ENCODE measurements around the gene AP1B1. TPM values are rescaled to one million over a fixed set of nuclear protein-coding genes. Genes with fewer than 3 reads are reported as not detected.
A peak's percentile ranks its signal among the peaks of the same experiment; 100 is the strongest.

The AP1B1 gene
- total and polyA plus RNA-seq, 4 donors = 17.6 to 63.4 (median 44.0) TPM

- TF ChIP-seq REST (IDR thresholded peaks at IDR 0.05) = peak; percentile 25
- TF ChIP-seq SP1 (IDR thresholded peaks at IDR 0.05) = peak; percentile 81
- TF ChIP-seq TAF1 (conservative IDR thresholded peaks at IDR 0.05) = no peak
- peak in 1 of 2 donors; percentile 69 for TF ChIP-seq JUND (IDR thresholded peaks at IDR 0.05)
- TF ChIP-seq RAD21 (IDR thresholded peaks at IDR 0.05) = peak in 1 of 2 donors; percentile 59
- TF ChIP-seq HNF4G (IDR thresholded peaks at IDR 0.05) = peak; percentile 84
- peak; percentile 94 to 95 for TF ChIP-seq HNF4A (conservative IDR thresholded peaks at IDR 0.05)
- peak; percentile 90 for TF ChIP-seq YY1 (IDR thresholded peaks at IDR 0.05)
These were observed 37.3 kb downstream of the AP1B1 start (continued) for GRCh38 chr22:29351042-29351441.

GRCh38 chr22:29348956-29349355 is 39.4 kb downstream of the AP1B1 start:
- Histone ChIP-seq H3K27me3 (ENCODE audit: control insufficient read depth in 4 of 4, insufficient read depth in 4 of 4, low read length in 3 of 4) (no peaks in the 10 kb centered on the region), H3K9ac (ENCODE audit: low read depth in 1 of 2, low read length in 2 of 2) (no peak overlapping the region), H3K4me3 (ENCODE audit: low read depth in 1 of 3, low read length in 3 of 3) (no peak overlapping the region), H3K9me3 (ENCODE audit: control insufficient read depth in 4 of 4, low read length in 3 of 4) (no peaks in the 10 kb centered on the region), H3K4me1 (ENCODE audit: control insufficient read depth in 4 of 4, insufficient read depth in 4 of 4, low read length in 3 of 4) (peaks cover 6 to 39% (median 23%) of the 10 kb centered on the region in 4 donors), H3K36me3 (ENCODE audit: control insufficient read depth in 4 of 4, insufficient read depth in 3 of 4, low read depth in 1 of 4, low read length in 3 of 4) (peaks cover 12 to 46% (median 33%) of the 10 kb centered on the region in 4 donors), H3K27ac (ENCODE audit: low read depth in 1 of 2, low read length in 2 of 2) (no peak overlapping the region)
- no peak for DNase-seq (ENCODE audit: low spot score)
- TF ChIP-seq YY1 (IDR thresholded peaks at IDR 0.05) = no peak
- TF ChIP-seq TAF1 (conservative IDR thresholded peaks at IDR 0.05) = no peak
- TF ChIP-seq JUND (IDR thresholded peaks at IDR 0.05) = no peak
- no peak for TF ChIP-seq HNF4G (IDR thresholded peaks at IDR 0.05)
- no peak for TF ChIP-seq MAX (IDR thresholded peaks at IDR 0.05)
- no peak for TF ChIP-seq ZBTB33 (IDR thresholded peaks at IDR 0.05)
- TF ChIP-seq RAD21 (IDR thresholded peaks at IDR 0.05) = no peak
- TF ChIP-seq RXRA (IDR thresholded peaks at IDR 0.05) = no peak
- no peak for TF ChIP-seq GABPA (IDR thresholded peaks at IDR 0.05 in 1 of 2, conservative IDR thresholded peaks at IDR 0.05 in 1 of 2)
- TF ChIP-seq NR2F2 (IDR thresholded peaks at IDR 0.05) = no peak
- no peak for TF ChIP-seq FOXA1 (IDR thresholded peaks at IDR 0.05)
- TF ChIP-seq HNF4A (conservative IDR thresholded peaks at IDR 0.05) = no peak
- no peak for TF ChIP-seq ATF3 (IDR thresholded peaks at IDR 0.05)
- WGBS = 95% methylated on average over 18 of the region's 18 CpGs

DNA sequence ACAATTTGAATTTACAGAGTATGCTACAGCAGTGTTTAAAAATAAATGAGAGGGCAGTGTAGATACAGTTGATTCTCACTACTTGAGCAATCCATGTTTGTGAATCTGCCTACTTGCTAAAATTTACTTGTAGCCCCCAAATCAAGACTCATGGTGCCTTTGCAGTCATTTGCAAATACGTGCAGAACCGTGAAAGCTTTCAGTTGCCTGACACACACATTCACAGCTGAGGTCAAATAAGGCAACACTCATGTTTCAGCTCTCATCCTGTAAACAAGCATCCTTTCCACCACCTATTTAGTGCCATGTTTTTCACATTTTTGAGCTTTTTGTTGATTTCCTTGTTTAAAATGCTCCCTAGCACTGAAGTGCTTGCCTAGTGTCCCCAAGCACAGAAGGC is 40.3 kb downstream of the AP1B1 start:
- peaks cover 6 to 39% (median 24%) of the 10 kb centered on the region in 4 donors for H3K4me1 ChIP-seq (ENCODE audit: control insufficient read depth in 4 of 4, insufficient read depth in 4 of 4, low read length in 3 of 4)
- H3K4me3 ChIP-seq (ENCODE audit: low read depth in 1 of 3, low read length in 3 of 3) = no peak overlapping the region
- H3K9ac ChIP-seq (ENCODE audit: low read depth in 1 of 2, low read length in 2 of 2) = no peak overlapping the region
- peaks cover 9 to 42% (median 24%) of the 10 kb centered on the region in 4 donors for H3K36me3 ChIP-seq (ENCODE audit: control insufficient read depth in 4 of 4, insufficient read depth in 3 of 4, low read depth in 1 of 4, low read length in 3 of 4)
- H3K9me3 ChIP-seq (ENCODE audit: control insufficient read depth in 4 of 4, low read length in 3 of 4) = no peaks in the 10 kb centered on the region
- no peak for DNase-seq (ENCODE audit: low spot score)
- no peaks in the 10 kb centered on the region for H3K27me3 ChIP-seq (ENCODE audit: control insufficient read depth in 4 of 4, insufficient read depth in 4 of 4, low read length in 3 of 4)
- no peak overlapping the region for H3K27ac ChIP-seq (ENCODE audit: low read depth in 1 of 2, low read length in 2 of 2)
- TF ChIP-seq GABPA (IDR thresholded peaks at IDR 0.05 in 1 of 2, conservative IDR thresholded peaks at IDR 0.05 in 1 of 2) = no peak
- TF ChIP-seq NR2F2 (IDR thresholded peaks at IDR 0.05) = no peak
- no peak for TF ChIP-seq MAX (IDR thresholded peaks at IDR 0.05)
- TF ChIP-seq TAF1 (conservative IDR thresholded peaks at IDR 0.05) = no peak
- TF ChIP-seq FOXA1 (IDR thresholded peaks at IDR 0.05) = no peak
- no peak for TF ChIP-seq SP1 (IDR thresholded peaks at IDR 0.05)
- TF ChIP-seq, protein P1, sequence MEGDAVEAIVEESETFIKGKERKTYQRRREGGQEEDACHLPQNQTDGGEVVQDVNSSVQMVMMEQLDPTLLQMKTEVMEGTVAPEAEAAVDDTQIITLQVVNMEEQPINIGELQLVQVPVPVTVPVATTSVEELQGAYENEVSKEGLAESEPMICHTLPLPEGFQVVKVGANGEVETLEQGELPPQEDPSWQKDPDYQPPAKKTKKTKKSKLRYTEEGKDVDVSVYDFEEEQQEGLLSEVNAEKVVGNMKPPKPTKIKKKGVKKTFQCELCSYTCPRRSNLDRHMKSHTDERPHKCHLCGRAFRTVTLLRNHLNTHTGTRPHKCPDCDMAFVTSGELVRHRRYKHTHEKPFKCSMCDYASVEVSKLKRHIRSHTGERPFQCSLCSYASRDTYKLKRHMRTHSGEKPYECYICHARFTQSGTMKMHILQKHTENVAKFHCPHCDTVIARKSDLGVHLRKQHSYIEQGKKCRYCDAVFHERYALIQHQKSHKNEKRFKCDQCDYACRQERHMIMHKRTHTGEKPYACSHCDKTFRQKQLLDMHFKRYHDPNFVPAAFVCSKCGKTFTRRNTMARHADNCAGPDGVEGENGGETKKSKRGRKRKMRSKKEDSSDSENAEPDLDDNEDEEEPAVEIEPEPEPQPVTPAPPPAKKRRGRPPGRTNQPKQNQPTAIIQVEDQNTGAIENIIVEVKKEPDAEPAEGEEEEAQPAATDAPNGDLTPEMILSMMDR (IDR thresholded peaks at IDR 0.05; ENCODE audit: low read depth, low read length, missing input control) = no peak
- TF ChIP-seq EGR1 (IDR thresholded peaks at IDR 0.05; ENCODE audit: low read depth in 2 of 2) = no peak
- no peak for TF ChIP-seq HNF4A (conservative IDR thresholded peaks at IDR 0.05)
- TF ChIP-seq RXRA (IDR thresholded peaks at IDR 0.05) = no peak
- no peak for TF ChIP-seq JUND (IDR thresholded peaks at IDR 0.05)
- no peak for TF ChIP-seq HNF4G (IDR thresholded peaks at IDR 0.05)
- TF ChIP-seq REST (IDR thresholded peaks at IDR 0.05) = no peak
- 76% methylated on average over 2 of the region's 2 CpGs for WGBS
